Dermis microvascular lymphatic vessel endothelial cell (primary cell): ENCODE data around the gene GMPR2. TPM values are rescaled to one million over a fixed set of nuclear protein-coding genes. Genes with fewer than 3 reads are reported as not detected.
A peak's percentile ranks its signal among the peaks of the same experiment; 100 is the strongest.

Experiments used
- DNase-seq, 2 donors: peaks; one replicate each; pipeline versions ENCODE4 v3.0.0 to v3.0.0-alpha.2; 2010; ENCODE audit warnings: low read depth in 2 of 2
- total RNA-seq: library from RNA; depleted of rRNA; stranded (reverse); fragments of >200 nt; gene quantifications from 2 replicates; pipeline ENCODE4 v1.2.1, GENCODE V29; 2014

Gene GMPR2
- total RNA-seq, 1 donor from 2014 or later, result 81.9 TPM

DNA sequence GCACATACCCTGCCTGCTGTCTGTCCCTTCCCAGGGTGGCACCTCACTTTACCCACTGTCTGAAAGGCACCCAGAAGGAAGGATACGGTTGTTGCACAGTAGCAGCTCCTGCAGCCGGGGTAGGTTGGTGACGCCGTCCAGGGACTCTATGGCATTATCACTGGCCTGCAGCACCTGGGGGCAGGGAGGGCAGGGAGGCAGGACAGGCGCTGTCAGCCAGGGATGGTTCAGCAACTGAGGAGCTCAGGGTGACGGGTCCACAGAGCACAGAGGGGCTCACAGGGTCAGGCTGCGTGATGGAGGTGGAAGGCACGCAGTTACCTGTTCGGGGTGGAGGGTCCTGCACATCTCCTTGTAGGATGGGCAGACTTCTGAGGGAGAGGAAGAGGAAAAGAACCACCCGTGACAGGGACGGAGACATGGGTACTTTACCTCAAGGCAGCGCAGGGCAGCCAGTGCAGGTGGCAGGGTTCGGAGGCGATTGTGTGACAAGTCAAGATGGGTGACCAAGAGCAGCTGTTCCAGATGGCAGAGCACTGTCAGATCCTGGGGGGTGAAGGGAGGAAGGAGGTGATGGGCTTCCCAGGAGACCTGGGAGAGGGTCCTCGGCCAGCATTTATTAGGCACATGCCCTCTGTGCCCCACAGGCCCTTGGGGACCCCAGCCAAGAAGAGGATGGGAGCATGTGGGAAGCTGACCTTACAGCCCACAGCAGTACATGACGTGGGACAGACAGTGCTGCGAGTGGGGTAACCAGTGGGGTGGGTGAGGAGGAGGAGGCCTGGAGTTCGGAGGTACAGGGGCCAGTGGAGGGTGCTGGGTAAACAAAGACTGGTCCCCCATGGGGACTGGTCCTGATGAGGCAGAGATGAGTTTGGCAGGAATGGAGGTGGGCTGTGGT is 33.9 kb downstream of the GMPR2 start:
- no peak for DNase-seq

DNA sequence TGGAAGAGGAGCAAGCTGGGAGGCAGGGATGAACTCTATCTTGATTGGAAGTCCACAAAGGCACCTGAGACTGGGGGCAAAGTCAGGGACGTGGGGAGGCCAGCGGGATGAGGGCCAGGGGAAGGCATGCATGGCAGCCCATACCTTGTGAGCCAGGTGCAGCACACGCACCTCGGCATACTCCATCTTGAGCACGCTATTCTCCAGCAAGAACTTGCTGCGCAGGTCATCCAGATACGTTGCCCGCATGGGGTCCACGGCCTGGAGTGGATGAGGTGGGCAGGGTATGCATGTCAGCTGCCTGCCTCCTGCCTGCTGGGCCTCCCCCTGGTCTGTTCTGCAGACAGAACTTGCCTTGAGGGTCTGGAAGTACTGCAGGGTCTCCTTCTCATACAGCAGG is 34.8 kb downstream of the GMPR2 start:
- DNase-seq, result no peak

- DNase-seq, result no peak
Observed at GRCh38 chr14:24268225-24268624, 35.5 kb downstream of the GMPR2 start.

DNA sequence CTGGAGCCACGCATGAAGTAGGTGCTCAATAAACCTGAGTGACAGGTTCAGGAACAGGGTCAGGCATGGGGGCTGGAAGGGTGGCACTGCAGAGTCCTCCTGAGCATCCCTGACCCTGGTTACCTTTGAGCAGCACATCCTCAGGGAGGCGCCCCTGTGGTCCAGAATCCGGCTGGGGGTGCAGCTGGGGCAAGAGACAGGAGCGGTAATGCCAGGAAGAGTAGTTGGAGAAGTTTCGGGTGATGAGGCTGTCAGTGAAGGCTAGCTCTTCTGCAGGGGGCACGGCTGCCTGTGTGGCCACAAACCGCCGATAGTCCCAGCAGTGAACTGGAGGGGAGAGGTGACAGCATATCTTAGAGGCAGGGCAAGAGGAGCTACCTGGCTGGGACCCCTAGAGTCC is 36.6 kb downstream of the GMPR2 start:
- no peak for DNase-seq

GRCh38 chr14:24269910-24270536 is 37.3 kb downstream of the GMPR2 start:
- no peak for DNase-seq

DNA sequence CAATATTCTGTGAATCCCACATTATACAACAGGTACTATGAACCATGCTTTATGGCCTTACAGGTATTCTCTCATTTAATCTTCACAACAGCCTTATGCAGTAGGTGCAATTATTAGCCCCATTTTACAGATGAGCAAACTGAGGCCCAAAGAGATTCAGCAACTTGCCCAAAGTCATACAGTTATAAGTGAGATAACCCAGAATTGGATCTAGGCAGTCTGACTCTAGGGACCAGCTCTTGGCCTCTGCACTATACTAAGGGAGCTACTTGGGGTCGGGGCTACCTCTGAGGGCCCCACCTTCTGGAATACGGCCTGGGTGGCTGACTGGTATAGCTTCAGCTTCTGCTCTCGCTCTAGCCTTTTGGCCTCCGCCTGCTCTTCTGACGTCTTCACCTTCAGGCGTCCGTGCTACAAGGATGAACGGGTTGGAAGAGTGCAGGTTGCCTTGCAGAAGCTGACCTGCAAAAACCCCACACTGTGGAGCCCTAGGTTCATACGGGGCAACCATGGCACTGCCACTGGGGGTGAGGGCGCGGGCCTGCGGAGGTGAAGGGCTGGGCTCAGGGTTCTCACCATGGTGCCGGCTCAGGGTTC is 37.9 kb downstream of the GMPR2 start:
- DNase-seq, result no peak

DNA sequence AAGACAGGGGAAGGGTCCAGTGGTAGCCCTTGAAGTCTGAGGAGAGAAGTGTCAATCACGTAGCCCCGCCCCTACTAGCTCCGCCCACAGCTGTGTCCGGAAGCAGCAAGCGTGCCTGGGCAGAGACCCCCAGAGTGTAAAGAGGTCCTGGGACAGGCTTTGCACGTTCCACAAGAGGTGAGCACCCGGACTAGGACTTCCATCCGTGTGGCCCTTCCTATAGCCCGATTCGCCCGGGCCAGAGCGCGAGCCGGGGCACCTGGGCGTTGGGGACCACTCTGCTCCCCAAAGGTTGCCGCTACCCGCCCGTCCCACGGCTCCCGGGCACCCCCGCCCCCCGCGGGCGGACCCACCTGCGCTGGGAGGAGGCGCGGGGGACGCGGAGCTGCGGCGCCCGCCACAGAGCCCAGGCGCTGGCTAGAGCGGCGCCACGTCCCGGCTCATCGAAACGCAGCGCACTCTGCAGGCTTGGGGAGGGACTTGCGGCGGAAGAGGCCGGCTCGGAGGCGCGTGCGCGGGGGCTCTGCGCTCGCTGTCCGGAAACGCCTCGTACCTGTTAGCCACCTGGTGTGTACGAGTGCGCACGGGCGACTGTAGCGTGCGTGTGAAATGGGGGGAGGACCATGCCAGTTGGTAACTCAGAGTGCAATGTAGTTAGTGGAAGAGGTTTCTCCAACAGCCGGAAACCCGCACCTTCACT is 38.6 kb downstream of the GMPR2 start, which contains the start of gene RABGGTA:
Gene RABGGTA, minus strand, starts transcription at position 464 of the 700 bp plus-strand sequence. CDS start 482 bp downstream, outside the sequence.
- DNase-seq, result peak; percentile 78 to 90

- no peak for DNase-seq
Observed at GRCh38 chr14:24271834-24272263, 39.1 kb downstream of the GMPR2 start.

- DNase-seq, result no peak
Observed at GRCh38 chr14:24272467-24272866, 39.7 kb downstream of the GMPR2 start.

- no peak for DNase-seq
Observed at GRCh38 chr14:24273422-24273998, 40.8 kb downstream of the GMPR2 start.

DNA sequence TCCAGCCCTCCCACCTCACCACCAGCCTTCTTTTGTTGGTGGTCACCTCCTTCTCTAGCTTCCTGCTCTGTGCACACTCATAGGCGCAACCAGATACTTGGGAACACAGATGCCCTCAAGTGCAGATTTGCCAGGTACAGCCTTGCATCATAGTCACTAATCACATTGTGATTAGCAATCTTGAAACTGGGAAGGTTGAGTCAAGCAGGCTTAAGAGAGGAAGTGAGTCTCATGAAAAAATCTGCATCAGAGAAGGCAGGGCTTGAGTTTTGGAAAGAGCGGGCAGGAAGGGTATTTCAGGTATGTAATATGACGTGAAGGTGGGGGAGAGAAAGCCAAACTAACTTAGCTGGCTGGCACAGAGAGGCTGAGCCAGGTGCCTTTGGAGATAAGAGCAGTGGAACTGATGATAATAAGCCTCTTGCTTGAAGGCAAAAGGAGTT is 41.4 kb downstream of the GMPR2 start:
- no peak for DNase-seq

GRCh38 chr14:24277071-24277470 is 44.3 kb downstream of the GMPR2 start:
- DNase-seq, result no peak

DNA sequence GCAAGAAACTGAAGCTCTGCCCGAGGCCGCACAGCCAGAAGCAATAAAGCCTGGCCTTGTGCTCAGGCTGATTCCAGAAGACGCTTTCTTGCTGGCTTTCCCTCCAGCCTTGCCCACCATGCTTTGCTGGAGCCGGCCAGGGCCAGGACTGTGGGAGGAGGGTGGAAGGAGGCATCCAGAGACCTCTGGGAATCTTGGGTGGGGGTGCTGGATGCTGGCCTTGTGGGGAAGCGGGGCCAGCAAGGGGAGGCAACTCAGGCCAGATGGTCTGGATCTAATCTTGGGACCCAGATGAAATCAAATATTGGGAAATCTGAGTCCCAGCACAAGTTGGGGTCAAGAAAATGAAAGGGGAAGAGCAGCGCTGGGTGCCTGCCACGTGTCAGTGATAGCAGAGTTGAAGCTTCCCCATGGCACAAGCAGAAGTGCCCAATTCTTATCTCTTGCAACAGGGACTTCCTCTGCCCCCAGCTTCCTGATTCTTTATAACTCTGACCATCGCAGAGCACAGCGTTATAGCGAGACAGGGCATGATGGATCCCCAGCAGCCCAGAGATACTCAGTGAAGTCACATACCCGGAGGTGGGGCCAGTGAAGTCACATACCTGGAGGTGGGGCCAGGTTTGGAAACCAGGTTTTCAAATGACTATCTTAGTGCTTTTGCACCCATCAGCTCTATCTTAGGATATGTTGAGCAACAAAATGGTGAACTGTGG is 45.0 kb downstream of the GMPR2 start:
- no peak for DNase-seq

DNA sequence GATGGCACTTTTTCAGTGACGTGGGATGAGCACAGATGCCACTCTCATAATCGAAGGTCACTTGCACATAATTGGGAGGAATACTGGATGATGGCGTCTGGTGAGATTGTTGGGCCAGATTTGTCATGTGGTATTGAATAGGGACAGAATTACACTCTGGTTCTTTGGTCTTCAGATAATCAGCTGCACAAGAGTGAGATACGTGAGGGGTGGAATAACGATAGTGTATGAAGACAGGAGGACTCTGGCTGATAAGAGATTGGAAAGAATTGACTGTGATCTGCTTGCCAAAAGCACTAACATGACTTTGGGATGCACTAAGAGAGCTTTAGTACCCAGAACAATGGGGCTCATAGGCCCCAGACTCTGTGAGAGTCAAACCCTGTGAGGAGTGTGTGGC is 45.7 kb downstream of the GMPR2 start:
- DNase-seq, result no peak

DNA sequence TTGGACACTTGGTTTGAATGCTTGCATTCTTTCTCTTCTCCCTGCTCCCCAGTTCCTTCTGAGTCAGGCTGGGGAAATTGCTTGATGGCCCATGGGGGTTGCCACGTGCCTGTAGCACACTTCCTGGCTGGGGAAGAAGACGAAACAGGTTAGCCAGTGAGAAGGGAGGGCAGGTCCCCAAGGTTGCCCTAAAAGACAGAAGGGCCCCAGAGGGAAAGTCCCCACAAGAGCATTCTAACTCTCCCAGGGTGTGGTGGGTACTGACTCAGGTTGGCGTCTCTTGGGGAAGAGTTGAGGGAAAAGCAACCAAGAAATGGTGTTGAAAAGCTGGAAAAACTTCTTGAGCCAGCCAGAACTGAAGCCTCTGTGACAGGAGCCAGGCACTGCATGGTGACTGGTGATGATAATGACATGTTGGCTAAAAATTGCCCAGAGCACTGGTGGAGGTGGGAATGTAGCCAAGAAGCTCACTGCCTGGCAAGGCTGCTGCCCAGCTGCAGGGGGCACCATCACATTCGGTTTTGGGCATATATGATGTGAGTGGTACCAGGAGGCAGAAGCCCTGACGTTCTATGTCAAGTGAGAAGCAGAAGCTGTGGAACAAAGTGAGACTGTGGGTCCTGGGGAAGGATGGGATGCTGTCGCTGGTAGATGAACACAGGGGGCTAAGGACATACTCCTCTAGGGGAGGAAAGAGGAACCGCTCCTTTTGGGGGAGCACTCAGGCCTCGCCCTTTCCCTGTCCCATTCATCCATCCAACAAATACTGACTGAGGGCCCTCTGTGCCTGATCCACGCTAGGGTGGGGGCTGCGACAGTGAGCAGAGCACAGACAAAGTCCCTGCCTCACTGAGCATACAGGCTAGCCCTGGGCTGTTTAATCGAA is 46.8 kb downstream of the GMPR2 start:
- peak in 1 of 2 donors; percentile 13 for DNase-seq

- DNase-seq, result no peak
Observed at GRCh38 chr14:24280797-24281460, 48.2 kb downstream of the GMPR2 start.

GRCh38 chr14:24281636-24282035 is 48.9 kb downstream of the GMPR2 start:
- no peak for DNase-seq

- DNase-seq, result no peak
Observed at GRCh38 chr14:24282736-24283135, 50.0 kb downstream of the GMPR2 start.
